ENCODE data around the gene TXNL4A.

Gene TXNL4A

DNA sequence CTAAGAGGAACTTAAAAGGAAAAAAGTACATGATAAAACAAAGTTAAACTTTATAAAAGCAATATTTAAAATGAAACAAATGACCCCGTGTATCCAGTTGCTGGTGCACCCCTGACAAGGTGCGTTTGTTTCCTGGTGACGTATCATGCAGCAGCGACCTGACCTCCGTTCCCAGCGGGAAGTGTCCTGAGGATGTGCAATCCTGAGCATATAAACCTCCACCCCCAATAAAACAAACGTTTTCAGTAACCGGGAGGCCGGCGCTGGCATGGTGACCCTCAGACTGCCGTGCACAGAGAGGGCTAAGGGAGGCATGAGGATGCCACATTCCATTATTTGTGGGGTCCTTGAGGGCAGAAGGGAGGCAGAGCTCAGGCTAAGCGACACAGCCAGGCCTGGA is 51.7 kb downstream of the TXNL4A start:
- CTCF ChIA-PET = interaction anchor here (0.6 kb wide), 2 partner anchors 48 to 81 kb away, joined by 3 read pairs; no protein-coding TSS in a partner anchor
- TF ChIP-seq ZNF391 (tag by site-specific recombination; IDR thresholded peaks at IDR 0.05; ENCODE audit: borderline replicate concordance, low read depth) (no peak), MEIS1 (CRISPR knock-in tag; IDR thresholded peaks at IDR 0.05; ENCODE audit: borderline replicate concordance) (no peak)
- Histone ChIP-seq H3K27ac (ENCODE audit: extremely low read depth, low read depth, low read length) (no peak overlapping the region), H3K36me3 (ENCODE audit: control insufficient read depth in 2 of 2, insufficient read depth in 1 of 2, low read length in 2 of 2) (peaks cover 4 to 37% of the 10 kb centered on the region in 2 experiments), H3K9me3 (ENCODE audit: control insufficient read depth, insufficient read depth, low read depth, low read length) (no peaks in the 10 kb centered on the region), H3K4me1 (ENCODE audit: control insufficient read depth, insufficient read depth, low read length) (no peaks in the 10 kb centered on the region), H3K4me3 (ENCODE audit: low read depth, low read length) (no peak overlapping the region)
- POLR2A ChIA-PET = no interaction called here

DNA sequence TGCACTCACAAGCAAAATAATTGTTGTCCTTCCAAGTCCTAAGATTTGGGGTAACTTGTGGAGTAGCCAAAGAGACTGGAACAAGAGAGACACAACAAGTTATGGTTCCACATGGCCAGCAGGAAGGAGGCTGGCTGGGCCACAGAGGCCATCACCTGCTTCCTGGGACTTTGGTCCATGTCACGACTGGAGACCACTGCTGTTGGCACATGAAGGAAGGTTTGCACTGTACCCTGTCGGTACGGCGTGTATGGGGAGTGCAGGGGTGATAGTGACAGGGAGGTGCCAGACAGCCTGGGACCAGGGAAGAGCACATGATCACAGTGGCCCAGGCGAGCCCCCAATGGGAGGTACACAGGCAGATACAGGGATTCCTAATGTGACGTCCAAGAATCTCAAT is 52.4 kb downstream of the TXNL4A start:
- CTCF ChIA-PET = no interaction called here
- no peak overlapping the region for H3K4me3 ChIP-seq (ENCODE audit: low read depth, low read length)
- POLR2A ChIA-PET = no interaction called here
- no peaks in the 10 kb centered on the region for H3K4me1 ChIP-seq (ENCODE audit: control insufficient read depth, insufficient read depth, low read length)
- no peaks in the 10 kb centered on the region for H3K9me3 ChIP-seq (ENCODE audit: control insufficient read depth, insufficient read depth, low read depth, low read length)
- peaks cover 4 to 30% of the 10 kb centered on the region in 2 experiments; a peak in 2 of 3 replicates for H3K36me3 ChIP-seq (ENCODE audit: control insufficient read depth in 2 of 2, insufficient read depth in 1 of 2, low read length in 2 of 2)
- TF ChIP-seq PRDM2 (tag by site-specific recombination; IDR thresholded peaks at IDR 0.05; ENCODE audit: borderline replicate concordance) (no peak), ZNF157 (tag by site-specific recombination; IDR thresholded peaks at IDR 0.05) (peak; percentile 68)
- H3K27ac ChIP-seq (ENCODE audit: extremely low read depth, low read depth, low read length) = no peak overlapping the region

DNA sequence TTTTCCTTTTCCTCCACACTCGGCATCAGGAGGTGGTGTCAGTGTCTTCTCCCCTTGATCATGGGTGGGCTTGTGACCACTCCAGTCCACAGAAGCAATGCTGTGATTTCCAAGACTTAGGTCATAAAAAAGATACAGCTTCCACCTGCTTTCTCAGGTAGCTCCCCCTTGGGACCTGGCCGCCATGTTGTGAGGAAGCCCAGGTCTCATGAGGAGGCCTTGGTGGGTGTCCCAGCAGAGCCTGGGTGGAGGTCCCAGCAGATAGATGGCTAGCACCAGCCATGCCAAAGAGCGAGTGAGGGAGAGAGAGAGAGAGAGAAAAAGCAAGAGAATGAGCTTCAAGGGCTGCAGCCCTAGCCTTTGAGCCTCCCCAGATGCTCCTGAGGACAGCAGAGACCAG is 52.9 kb downstream of the TXNL4A start:
- Histone ChIP-seq H3K36me3 (ENCODE audit: control insufficient read depth in 2 of 2, insufficient read depth in 1 of 2, low read length in 2 of 2) (peaks cover 4 to 26% of the 10 kb centered on the region in 2 experiments; a peak in 2 of 3 replicates), H3K27ac (ENCODE audit: extremely low read depth, low read depth, low read length) (no peak overlapping the region), H3K4me3 (ENCODE audit: low read depth, low read length) (no peak overlapping the region), H3K9me3 (ENCODE audit: control insufficient read depth, insufficient read depth, low read depth, low read length) (no peaks in the 10 kb centered on the region), H3K4me1 (ENCODE audit: control insufficient read depth, insufficient read depth, low read length) (no peaks in the 10 kb centered on the region)
- ChIA-PET CTCF (interaction anchor here (0.6 kb wide), 1 partner anchor 16 kb away, joined by 3 read pairs; no protein-coding TSS in a partner anchor), POLR2A (no interaction called here)
- TF ChIP-seq SETDB1 (IDR thresholded peaks at IDR 0.05; ENCODE audit: insufficient read length, low read length) (no peak), GFI1B (tag by site-specific recombination; IDR thresholded peaks at IDR 0.05) (no peak), ZNF23 (tag by site-specific recombination; IDR thresholded peaks at IDR 0.05; ENCODE audit: borderline replicate concordance) (no peak), SP2 (tag by site-specific recombination; IDR thresholded peaks at IDR 0.05) (no peak), OSR2 (tag by site-specific recombination; IDR thresholded peaks at IDR 0.05) (no peak), ZNF645 (tag by site-specific recombination; IDR thresholded peaks at IDR 0.05) (no peak), SP3 (tag by site-specific recombination; IDR thresholded peaks at IDR 0.05) (no peak), ZNF394 (tag by site-specific recombination; IDR thresholded peaks at IDR 0.05; ENCODE audit: borderline replicate concordance) (no peak), KLF7 (tag by site-specific recombination; IDR thresholded peaks at IDR 0.05; ENCODE audit: borderline replicate concordance) (no peak), ZNF24 (tag by site-specific recombination; IDR thresholded peaks at IDR 0.05) (no peak), ZNF221 (tag by site-specific recombination; IDR thresholded peaks at IDR 0.05; ENCODE audit: borderline replicate concordance) (no peak), ZNF350 (tag by site-specific recombination; IDR thresholded peaks at IDR 0.05) (no peak), ZNF202 (tag by site-specific recombination; IDR thresholded peaks at IDR 0.05; ENCODE audit: borderline replicate concordance) (no peak), FEZF1 (tag by site-specific recombination; IDR thresholded peaks at IDR 0.05) (no peak)
- TF ChIP-seq, protein P1, sequence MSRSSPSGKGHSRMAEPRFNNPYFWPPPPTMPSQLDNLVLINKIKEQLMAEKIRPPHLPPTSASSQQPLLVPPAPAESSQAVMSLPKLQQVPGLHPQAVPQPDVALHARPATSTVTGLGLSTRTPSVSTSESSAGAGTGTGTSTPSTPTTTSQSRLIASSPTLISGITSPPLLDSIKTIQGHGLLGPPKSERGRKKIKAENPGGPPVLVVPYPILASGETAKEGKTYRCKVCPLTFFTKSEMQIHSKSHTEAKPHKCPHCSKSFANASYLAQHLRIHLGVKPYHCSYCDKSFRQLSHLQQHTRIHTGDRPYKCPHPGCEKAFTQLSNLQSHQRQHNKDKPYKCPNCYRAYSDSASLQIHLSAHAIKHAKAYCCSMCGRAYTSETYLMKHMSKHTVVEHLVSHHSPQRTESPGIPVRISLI (tag by site-specific recombination; IDR thresholded peaks at IDR 0.05) = no peak
- TF ChIP-seq, protein P2, sequence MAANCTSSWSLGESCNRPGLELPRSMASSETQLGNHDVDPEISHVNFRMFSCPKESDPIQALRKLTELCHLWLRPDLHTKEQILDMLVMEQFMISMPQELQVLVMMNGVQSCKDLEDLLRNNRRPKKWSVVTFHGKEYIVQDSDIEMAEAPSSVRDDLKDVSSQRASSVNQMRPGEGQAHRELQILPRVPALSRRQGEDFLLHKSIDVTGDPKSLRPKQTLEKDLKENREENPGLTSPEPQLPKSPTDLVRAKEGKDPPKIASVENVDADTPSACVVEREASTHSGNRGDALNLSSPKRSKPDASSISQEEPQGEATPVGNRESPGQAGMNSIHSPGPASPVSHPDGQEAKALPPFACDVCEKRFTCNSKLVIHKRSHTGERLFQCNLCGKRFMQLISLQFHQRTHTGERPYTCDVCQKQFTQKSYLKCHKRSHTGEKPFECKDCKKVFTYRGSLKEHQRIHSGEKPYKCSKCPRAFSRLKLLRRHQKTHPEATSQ (tag by site-specific recombination; IDR thresholded peaks at IDR 0.05) = no peak

All from HEK293 (cell line).